ENCODE measurements around the gene ATP2B2.

DNA sequence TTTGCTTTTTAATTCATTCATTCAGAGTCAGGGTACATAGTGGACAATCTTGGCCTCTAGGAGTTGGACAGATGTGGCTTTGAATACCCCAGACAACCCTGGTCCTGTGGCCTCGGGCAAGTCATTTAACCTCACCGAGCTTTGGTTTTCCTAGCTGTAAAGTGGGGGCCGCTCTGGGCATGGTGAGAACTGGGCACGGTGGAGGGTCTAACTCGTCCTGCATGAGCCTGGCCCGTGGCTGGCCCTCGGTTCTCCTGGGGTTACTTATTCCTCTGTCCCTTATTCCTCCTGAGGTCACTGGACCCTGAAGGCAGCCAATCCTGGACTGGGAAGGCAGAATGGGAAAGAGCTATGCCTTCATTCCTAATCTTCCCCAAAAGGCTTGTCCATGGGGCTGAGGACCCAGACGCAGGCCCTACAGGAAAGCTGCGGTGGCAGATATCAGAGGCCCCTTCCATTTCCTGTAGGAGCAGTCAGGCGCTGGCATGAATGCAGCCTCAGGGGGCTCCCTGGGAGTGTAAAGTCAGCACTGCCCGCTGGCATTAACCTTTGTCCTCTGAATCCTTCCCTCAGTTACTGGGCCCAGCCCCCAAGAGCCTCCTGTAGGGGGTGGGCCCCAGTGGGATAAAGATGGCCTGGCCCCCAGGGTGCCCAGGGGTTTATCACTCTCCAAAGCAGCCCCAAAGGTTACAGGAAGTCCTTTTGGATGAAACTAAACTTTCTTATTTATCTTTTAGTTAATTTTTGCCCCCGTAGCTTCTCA, 166.6 kb downstream of the ATP2B2 start:
- TF ChIP-seq TOX (CRISPR knock-in tag; IDR thresholded peaks at IDR 0.05; ENCODE audit: borderline replicate concordance) (no peak), OSR1 (CRISPR knock-in tag; IDR thresholded peaks at IDR 0.05) (no peak)
- TF ChIP-seq, protein P1, sequence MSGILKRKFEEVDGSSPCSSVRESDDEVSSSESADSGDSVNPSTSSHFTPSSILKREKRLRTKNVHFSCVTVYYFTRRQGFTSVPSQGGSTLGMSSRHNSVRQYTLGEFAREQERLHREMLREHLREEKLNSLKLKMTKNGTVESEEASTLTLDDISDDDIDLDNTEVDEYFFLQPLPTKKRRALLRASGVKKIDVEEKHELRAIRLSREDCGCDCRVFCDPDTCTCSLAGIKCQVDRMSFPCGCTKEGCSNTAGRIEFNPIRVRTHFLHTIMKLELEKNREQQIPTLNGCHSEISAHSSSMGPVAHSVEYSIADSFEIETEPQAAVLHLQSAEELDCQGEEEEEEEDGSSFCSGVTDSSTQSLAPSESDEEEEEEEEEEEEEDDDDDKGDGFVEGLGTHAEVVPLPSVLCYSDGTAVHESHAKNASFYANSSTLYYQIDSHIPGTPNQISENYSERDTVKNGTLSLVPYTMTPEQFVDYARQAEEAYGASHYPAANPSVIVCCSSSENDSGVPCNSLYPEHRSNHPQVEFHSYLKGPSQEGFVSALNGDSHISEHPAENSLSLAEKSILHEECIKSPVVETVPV (CRISPR knock-in tag; IDR thresholded peaks at IDR 0.05) = no peak
- TF ChIP-seq, protein P2, sequence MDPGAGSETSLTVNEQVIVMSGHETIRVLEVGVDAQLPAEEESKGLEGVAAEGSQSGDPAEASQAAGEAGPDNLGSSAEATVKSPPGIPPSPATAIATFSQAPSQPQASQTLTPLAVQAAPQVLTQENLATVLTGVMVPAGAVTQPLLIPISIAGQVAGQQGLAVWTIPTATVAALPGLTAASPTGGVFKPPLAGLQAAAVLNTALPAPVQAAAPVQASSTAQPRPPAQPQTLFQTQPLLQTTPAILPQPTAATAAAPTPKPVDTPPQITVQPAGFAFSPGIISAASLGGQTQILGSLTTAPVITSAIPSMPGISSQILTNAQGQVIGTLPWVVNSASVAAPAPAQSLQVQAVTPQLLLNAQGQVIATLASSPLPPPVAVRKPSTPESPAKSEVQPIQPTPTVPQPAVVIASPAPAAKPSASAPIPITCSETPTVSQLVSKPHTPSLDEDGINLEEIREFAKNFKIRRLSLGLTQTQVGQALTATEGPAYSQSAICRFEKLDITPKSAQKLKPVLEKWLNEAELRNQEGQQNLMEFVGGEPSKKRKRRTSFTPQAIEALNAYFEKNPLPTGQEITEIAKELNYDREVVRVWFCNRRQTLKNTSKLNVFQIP (CRISPR knock-in tag; IDR thresholded peaks at IDR 0.05; ENCODE audit: borderline replicate concordance, low read depth) = no peak
- TF ChIP-seq, protein P3, sequence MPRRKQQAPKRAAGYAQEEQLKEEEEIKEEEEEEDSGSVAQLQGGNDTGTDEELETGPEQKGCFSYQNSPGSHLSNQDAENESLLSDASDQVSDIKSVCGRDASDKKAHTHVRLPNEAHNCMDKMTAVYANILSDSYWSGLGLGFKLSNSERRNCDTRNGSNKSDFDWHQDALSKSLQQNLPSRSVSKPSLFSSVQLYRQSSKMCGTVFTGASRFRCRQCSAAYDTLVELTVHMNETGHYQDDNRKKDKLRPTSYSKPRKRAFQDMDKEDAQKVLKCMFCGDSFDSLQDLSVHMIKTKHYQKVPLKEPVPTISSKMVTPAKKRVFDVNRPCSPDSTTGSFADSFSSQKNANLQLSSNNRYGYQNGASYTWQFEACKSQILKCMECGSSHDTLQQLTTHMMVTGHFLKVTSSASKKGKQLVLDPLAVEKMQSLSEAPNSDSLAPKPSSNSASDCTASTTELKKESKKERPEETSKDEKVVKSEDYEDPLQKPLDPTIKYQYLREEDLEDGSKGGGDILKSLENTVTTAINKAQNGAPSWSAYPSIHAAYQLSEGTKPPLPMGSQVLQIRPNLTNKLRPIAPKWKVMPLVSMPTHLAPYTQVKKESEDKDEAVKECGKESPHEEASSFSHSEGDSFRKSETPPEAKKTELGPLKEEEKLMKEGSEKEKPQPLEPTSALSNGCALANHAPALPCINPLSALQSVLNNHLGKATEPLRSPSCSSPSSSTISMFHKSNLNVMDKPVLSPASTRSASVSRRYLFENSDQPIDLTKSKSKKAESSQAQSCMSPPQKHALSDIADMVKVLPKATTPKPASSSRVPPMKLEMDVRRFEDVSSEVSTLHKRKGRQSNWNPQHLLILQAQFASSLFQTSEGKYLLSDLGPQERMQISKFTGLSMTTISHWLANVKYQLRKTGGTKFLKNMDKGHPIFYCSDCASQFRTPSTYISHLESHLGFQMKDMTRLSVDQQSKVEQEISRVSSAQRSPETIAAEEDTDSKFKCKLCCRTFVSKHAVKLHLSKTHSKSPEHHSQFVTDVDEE (CRISPR knock-in tag; IDR thresholded peaks at IDR 0.05) = no peak
- TF ChIP-seq, protein P4, sequence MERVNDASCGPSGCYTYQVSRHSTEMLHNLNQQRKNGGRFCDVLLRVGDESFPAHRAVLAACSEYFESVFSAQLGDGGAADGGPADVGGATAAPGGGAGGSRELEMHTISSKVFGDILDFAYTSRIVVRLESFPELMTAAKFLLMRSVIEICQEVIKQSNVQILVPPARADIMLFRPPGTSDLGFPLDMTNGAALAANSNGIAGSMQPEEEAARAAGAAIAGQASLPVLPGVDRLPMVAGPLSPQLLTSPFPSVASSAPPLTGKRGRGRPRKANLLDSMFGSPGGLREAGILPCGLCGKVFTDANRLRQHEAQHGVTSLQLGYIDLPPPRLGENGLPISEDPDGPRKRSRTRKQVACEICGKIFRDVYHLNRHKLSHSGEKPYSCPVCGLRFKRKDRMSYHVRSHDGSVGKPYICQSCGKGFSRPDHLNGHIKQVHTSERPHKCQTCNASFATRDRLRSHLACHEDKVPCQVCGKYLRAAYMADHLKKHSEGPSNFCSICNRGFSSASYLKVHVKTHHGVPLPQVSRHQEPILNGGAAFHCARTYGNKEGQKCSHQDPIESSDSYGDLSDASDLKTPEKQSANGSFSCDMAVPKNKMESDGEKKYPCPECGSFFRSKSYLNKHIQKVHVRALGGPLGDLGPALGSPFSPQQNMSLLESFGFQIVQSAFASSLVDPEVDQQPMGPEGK (CRISPR knock-in tag; IDR thresholded peaks at IDR 0.05; ENCODE audit: borderline replicate concordance) = no peak

Data from SK-N-SH treated with all-trans-retinoic acid at 6 μM for 48 hours (cell line).